Activated T-cell treated with anti-CD3 and anti-CD28 coated beads, Interleukin-2, amount 50 U/mL, for 24 hours (primary cell): ENCODE results near the gene MRPS31.

ENCODE experiments used
- DNase-seq: peaks from one replicate; pipeline ENCODE4 v3.0.0-alpha.2; 2020
- H3K27ac Mint-ChIP-seq: 2 replicates; pipeline ENCODE4 v1.8.0; 2020; ENCODE audit warnings: mild to moderate bottlenecking, mixed read lengths
- H3K27me3 Mint-ChIP-seq: 2 replicates; pipeline ENCODE4 v1.8.0; 2020; ENCODE audit warnings: mixed read lengths
- H3K36me3 Mint-ChIP-seq: 2 replicates; pipeline ENCODE4 v1.8.0; 2020; ENCODE audit warnings: low read depth, mixed read lengths
- H3K4me1 Mint-ChIP-seq: 2 replicates; pipeline ENCODE4 v1.8.0; 2020; ENCODE audit warnings: low read depth, mixed read lengths
- H3K4me3 Mint-ChIP-seq: 2 replicates; pipeline ENCODE4 v1.8.0; 2020; ENCODE audit warnings: mild to moderate bottlenecking, moderate library complexity, mixed read lengths
- H3K9me3 Mint-ChIP-seq: 2 replicates; pipeline ENCODE4 v1.8.0; 2020; ENCODE audit warnings: mixed read lengths

The MRPS31 gene

GRCh38 chr13:40779796-40780285 lies 8.9 kb upstream of the MRPS31 start:
- Mint-ChIP-seq H3K4me1 (peaks cover 37% of the 10 kb centered on the region), H3K27ac (no peak overlapping the region), H3K9me3 (no peaks in the 10 kb centered on the region), H3K36me3 (no peaks in the 10 kb centered on the region), H3K27me3 (no peaks in the 10 kb centered on the region), H3K4me3 (no peak overlapping the region)
- DNase-seq: no peak

GRCh38 chr13:40779049-40779448 lies 8.1 kb upstream of the MRPS31 start:
- peaks cover 39% of the 10 kb centered on the region for H3K4me1 Mint-ChIP-seq
- no peaks in the 10 kb centered on the region for H3K36me3 Mint-ChIP-seq
- H3K27me3 Mint-ChIP-seq: no peaks in the 10 kb centered on the region
- peak overlapping the region; percentile 51 for H3K27ac Mint-ChIP-seq
- H3K4me3 Mint-ChIP-seq: no peak overlapping the region
- H3K9me3 Mint-ChIP-seq: no peaks in the 10 kb centered on the region
- no peak for DNase-seq

- Mint-ChIP-seq H3K27ac (peak overlapping the region; percentile 99), H3K27me3 (no peaks in the 10 kb centered on the region), H3K4me1 (peaks cover 39% of the 10 kb centered on the region), H3K4me3 (peak overlapping the region; percentile 74), H3K9me3 (no peaks in the 10 kb centered on the region), H3K36me3 (no peaks in the 10 kb centered on the region)
- no peak for DNase-seq
These were observed 6.8 kb upstream of the MRPS31 start for GRCh38 chr13:40777809-40778175.

GRCh38 chr13:40777166-40777808 lies 6.3 kb upstream of the MRPS31 start:
- no peaks in the 10 kb centered on the region for H3K9me3 Mint-ChIP-seq
- H3K36me3 Mint-ChIP-seq: no peaks in the 10 kb centered on the region
- peak overlapping the region; percentile 99 for H3K27ac Mint-ChIP-seq
- peak; percentile 67 for DNase-seq
- H3K4me1 Mint-ChIP-seq: peaks cover 43% of the 10 kb centered on the region
- H3K4me3 Mint-ChIP-seq: peak overlapping the region; percentile 74
- no peaks in the 10 kb centered on the region for H3K27me3 Mint-ChIP-seq

- peak; percentile 77 for DNase-seq
- Mint-ChIP-seq H3K9me3 (no peaks in the 10 kb centered on the region), H3K36me3 (no peaks in the 10 kb centered on the region), H3K4me3 (peak overlapping the region; percentile 74), H3K4me1 (peaks cover 48% of the 10 kb centered on the region), H3K27ac (peak overlapping the region; percentile 99), H3K27me3 (no peaks in the 10 kb centered on the region)
These were observed 5.7 kb upstream of the MRPS31 start for GRCh38 chr13:40776681-40777165.

- Mint-ChIP-seq H3K4me1 (peaks cover 50% of the 10 kb centered on the region), H3K4me3 (peak overlapping the region; percentile 74)
- DNase-seq: no peak
These were observed 5.2 kb upstream of the MRPS31 start for GRCh38 chr13:40776232-40776631.

GRCh38 chr13:40774672-40775071 lies 3.7 kb upstream of the MRPS31 start:
- Mint-ChIP-seq H3K27me3 (no peaks in the 10 kb centered on the region), H3K36me3 (peaks cover 14% of the 10 kb centered on the region), H3K4me1 (peaks cover 57% of the 10 kb centered on the region), H3K27ac (no peak overlapping the region), H3K4me3 (no peak overlapping the region), H3K9me3 (no peaks in the 10 kb centered on the region)
- no peak for DNase-seq

More at GRCh38 chr13:40776232-40776631, 5.2 kb upstream of the MRPS31 start:
- H3K36me3 Mint-ChIP-seq: peaks cover 1% of the 10 kb centered on the region
- no peaks in the 10 kb centered on the region for H3K27me3 Mint-ChIP-seq
- peak overlapping the region; percentile 99 for H3K27ac Mint-ChIP-seq
- no peaks in the 10 kb centered on the region for H3K9me3 Mint-ChIP-seq

- no peak for DNase-seq
- peak overlapping the region; percentile 74 for H3K27ac Mint-ChIP-seq
- peaks cover 16% of the 10 kb centered on the region for H3K36me3 Mint-ChIP-seq
- H3K4me3 Mint-ChIP-seq: no peak overlapping the region
- peaks cover 54% of the 10 kb centered on the region for H3K4me1 Mint-ChIP-seq
- no peaks in the 10 kb centered on the region for H3K27me3 Mint-ChIP-seq
- no peaks in the 10 kb centered on the region for H3K9me3 Mint-ChIP-seq
These were observed 1.9 kb upstream of the MRPS31 start for GRCh38 chr13:40772765-40773473.

GRCh38 chr13:40770609-40770933 lies 419 bp downstream of the MRPS31 start:
- Mint-ChIP-seq H3K36me3 (peaks cover 35% of the 10 kb centered on the region), H3K4me3 (peak overlapping the region; percentile 97), H3K27ac (peak overlapping the region; percentile 98), H3K9me3 (no peaks in the 10 kb centered on the region), H3K4me1 (peaks cover 47% of the 10 kb centered on the region), H3K27me3 (no peaks in the 10 kb centered on the region)
- DNase-seq: no peak

GRCh38 chr13:40769970-40770369 lies 1.0 kb downstream of the MRPS31 start:
- H3K27me3 Mint-ChIP-seq: no peaks in the 10 kb centered on the region
- no peaks in the 10 kb centered on the region for H3K9me3 Mint-ChIP-seq
- H3K4me1 Mint-ChIP-seq: peaks cover 47% of the 10 kb centered on the region
- peak overlapping the region; percentile 98 for H3K27ac Mint-ChIP-seq
- H3K36me3 Mint-ChIP-seq: peaks cover 36% of the 10 kb centered on the region
- DNase-seq: no peak
- H3K4me3 Mint-ChIP-seq: peak overlapping the region; percentile 97

GRCh38 chr13:40765602-40766001 lies 5.4 kb downstream of the MRPS31 start:
- Mint-ChIP-seq H3K27ac (peak overlapping the region; percentile 81), H3K4me3 (no peak overlapping the region), H3K9me3 (no peaks in the 10 kb centered on the region), H3K27me3 (no peaks in the 10 kb centered on the region), H3K4me1 (peaks cover 63% of the 10 kb centered on the region), H3K36me3 (peaks cover 65% of the 10 kb centered on the region)
- DNase-seq: no peak

GRCh38 chr13:40764587-40765403 lies 6.2 kb downstream of the MRPS31 start:
- Mint-ChIP-seq H3K4me1 (peaks cover 58% of the 10 kb centered on the region), H3K27me3 (no peaks in the 10 kb centered on the region), H3K27ac (peak overlapping the region; percentile 96), H3K4me3 (peak overlapping the region; percentile 63), H3K9me3 (no peaks in the 10 kb centered on the region), H3K36me3 (peaks cover 64% of the 10 kb centered on the region)
- DNase-seq: peak; percentile 49

GRCh38 chr13:40762849-40763248 lies 8.1 kb downstream of the MRPS31 start:
- H3K27ac Mint-ChIP-seq: peak overlapping the region; percentile 86

GRCh38 chr13:40758811-40759210 lies 12.2 kb downstream of the MRPS31 start:
- Mint-ChIP-seq H3K36me3 (peaks cover 82% of the 10 kb centered on the region), H3K27me3 (no peaks in the 10 kb centered on the region), H3K27ac (peak overlapping the region; percentile 41), H3K9me3 (no peaks in the 10 kb centered on the region), H3K4me1 (peaks cover 35% of the 10 kb centered on the region), H3K4me3 (no peak overlapping the region)
- DNase-seq: no peak

More at GRCh38 chr13:40762849-40763248, 8.1 kb downstream of the MRPS31 start:
- Mint-ChIP-seq H3K36me3 (peaks cover 79% of the 10 kb centered on the region), H3K4me3 (no peak overlapping the region), H3K27me3 (no peaks in the 10 kb centered on the region), H3K4me1 (peaks cover 57% of the 10 kb centered on the region), H3K9me3 (no peaks in the 10 kb centered on the region)
- no peak for DNase-seq
